ENCODE measurements around the gene ATAD1.

- no peak for TF ChIP-seq CTCF (IDR thresholded peaks at IDR 0.05)
- TF ChIP-seq POLR2A (IDR thresholded peaks at IDR 0.05) = no peak
These were observed 110.8 kb downstream of the ATAD1 start for GRCh38 chr10:87707254-87707653.
